SK-N-SH (cell line): ENCODE results near the gene RAPGEF4. TPM values are rescaled to one million over a fixed set of nuclear protein-coding genes. Genes with fewer than 3 reads are reported as not detected.

Experiments used
- CTCF ChIA-PET: fragments of 300-600, 350-600 bp; formaldehyde crosslinking; extraction: SDS; loops from one replicate; lab custom pipeline; 2021; lab: Yijun Ruan, JAX
- POLR2A ChIA-PET: fragments of 350-600 bp; sonication (Branson Sonifier 250); formaldehyde crosslinking; extraction: SDS; loops from one replicate; lab custom pipeline; 2020; ENCODE audit warnings: antibody characterized with exemption, inconsistent platforms; lab: Yijun Ruan, JAX
- DNase-seq: peaks from one replicate; pipeline ENCODE4 v3.0.0; 2012
- H2AFZ ChIP-seq: fragments of 200-600 bp; sonication (generic); 2 replicates; pipeline ENCODE4 v1.8.1; 2016; ENCODE audit warnings: antibody characterized with exemption, mild to moderate bottlenecking, low read depth
- H3F3A ChIP-seq: fragments of 200-600 bp; sonication (generic); replicated peaks from 2 replicates; pipeline ENCODE3; 2016; ENCODE audit warnings: antibody characterized with exemption, mild to moderate bottlenecking; ENCODE audit not compliant: insufficient read depth
- H3K27ac ChIP-seq, 2 experiments: fragments of 200-500 bp in 1 of 2; fragments of 200-600 bp in 1 of 2; sonication (Bioruptor generic) in 1 of 2; sonication (generic), shearing (Covaris generic) in 1 of 2; 2 replicates each; pipeline versions ENCODE4 v1.5.1 to v1.6.1; 2014 to 2016; ENCODE audit warnings: low read depth in 2 of 2, inconsistent platforms in 1 of 2, low read length in 1 of 2, mild to moderate bottlenecking in 1 of 2, mixed read lengths in 1 of 2
- H3K27me3 ChIP-seq: fragments of 200-600 bp; sonication (generic), shearing (Covaris generic); 2 replicates; pipeline ENCODE4 v1.6.1; 2016; ENCODE audit warnings: mixed run types; ENCODE audit not compliant: insufficient read depth
- H3K36me3 ChIP-seq, 2 experiments: fragments of 200-500 bp in 1 of 2; fragments of 200-600 bp in 1 of 2; sonication (Bioruptor generic) in 1 of 2; sonication (generic) in 1 of 2; replicated peaks in 1 of 2; 2 replicates each; pipeline versions ENCODE3 to v1.5.1; 2014 to 2016; ENCODE audit warnings: low read length in 1 of 2, mild to moderate bottlenecking in 1 of 2; ENCODE audit not compliant: insufficient read depth in 2 of 2, control insufficient read depth in 1 of 2
- H3K4me1 ChIP-seq, 2 experiments: fragments of 200-500 bp in 1 of 2; fragments of 200-600 bp in 1 of 2; sonication (Bioruptor generic) in 1 of 2; sonication (generic), shearing (Covaris generic) in 1 of 2; 2 replicates each; pipeline versions ENCODE4 v1.5.1 to v1.6.1; 2014 to 2016; ENCODE audit warnings: low read depth in 1 of 2, low read length in 1 of 2, mixed run types in 1 of 2; ENCODE audit not compliant: insufficient read depth in 2 of 2, control insufficient read depth in 1 of 2
- H3K4me2 ChIP-seq: fragments of 200-600 bp; sonication (generic), shearing (Covaris generic); 2 replicates; pipeline ENCODE4 v1.6.1; 2017; ENCODE audit warnings: mixed run types
- H3K4me3 ChIP-seq, 2 experiments: fragments of 200-500 bp in 1 of 2; fragments of 200-600 bp in 1 of 2; sonication (Bioruptor generic) in 1 of 2; sonication (generic), shearing (Covaris generic) in 1 of 2; 2 replicates each; pipeline versions ENCODE4 v1.5.1 to v1.8.1; 2014 to 2016; ENCODE audit warnings: low read depth in 2 of 2, inconsistent platforms in 1 of 2, low read length in 1 of 2, mild to moderate bottlenecking in 1 of 2, mixed read lengths in 1 of 2, moderate library complexity in 1 of 2
- H3K79me2 ChIP-seq: fragments of 200-600 bp; sonication (generic); 2 replicates; pipeline ENCODE4 v1.8.1; 2017; ENCODE audit warnings: mild to moderate bottlenecking; ENCODE audit not compliant: insufficient read depth
- H3K9ac ChIP-seq: fragments of 200-600 bp; sonication (generic); 2 replicates; pipeline ENCODE4 v1.6.1; 2017; ENCODE audit warnings: mixed run types
- H3K9me2 ChIP-seq: fragments of 200-600 bp; sonication (generic); 2 replicates; pipeline ENCODE4 v1.6.1; 2017; ENCODE audit warnings: mixed run types
- H3K9me3 ChIP-seq: fragments of 200-600 bp; sonication (generic); 2 replicates; pipeline ENCODE4 v1.6.1; 2017; ENCODE audit warnings: mixed run types, mild to moderate bottlenecking, moderate library complexity
- H4K20me1 ChIP-seq: fragments of 200-600 bp; sonication (generic); 2 replicates; pipeline ENCODE4 v1.6.1; 2017; ENCODE audit warnings: mild to moderate bottlenecking, mixed run types; ENCODE audit not compliant: insufficient read depth
- FOSL2 ChIP-seq: IDR thresholded peaks from 2 replicates; pipeline ENCODE4 v1.4.0; 2012; ENCODE audit warnings: low read depth, mild to moderate bottlenecking, moderate library complexity, borderline replicate concordance
- FOXJ3 ChIP-seq: sonication (generic); formaldehyde crosslinking; IDR thresholded peaks from 2 replicates; pipeline ENCODE4 v1.5.1; 2020; ENCODE audit warnings: mild to moderate bottlenecking, missing genetic modification reagents
- FOXM1 ChIP-seq: IDR thresholded peaks from 2 replicates; pipeline ENCODE4 v1.4.0; 2012; ENCODE audit warnings: low read depth, mild to moderate bottlenecking
- GABPA ChIP-seq: IDR thresholded peaks from 2 replicates; pipeline ENCODE4 v1.4.0; 2012; ENCODE audit warnings: low read depth, mild to moderate bottlenecking
- JUND ChIP-seq: IDR thresholded peaks from 2 replicates; pipeline ENCODE4 v1.4.0; 2012
- MEF2A ChIP-seq: IDR thresholded peaks from 2 replicates; pipeline ENCODE4 v1.4.0; 2012; ENCODE audit warnings: low read depth, borderline replicate concordance
- NFIC ChIP-seq: IDR thresholded peaks from 2 replicates; pipeline ENCODE4 v1.4.0; 2012; ENCODE audit warnings: borderline replicate concordance
- NRF1 ChIP-seq: IDR thresholded peaks from 2 replicates; pipeline ENCODE4 v1.6.1; 2012; ENCODE audit warnings: low read depth, mild to moderate bottlenecking, low read length
- RAD21 ChIP-seq: IDR thresholded peaks from 2 replicates; pipeline ENCODE4 v1.6.1; 2012; ENCODE audit warnings: mild to moderate bottlenecking, low read length
- SIN3A ChIP-seq: IDR thresholded peaks from 2 replicates; pipeline ENCODE4 v1.6.1; 2012; ENCODE audit warnings: low read depth, mild to moderate bottlenecking, low read length, moderate library complexity, borderline replicate concordance
- SMC3 ChIP-seq: IDR thresholded peaks from 2 replicates; pipeline ENCODE4 v1.6.1; 2012; ENCODE audit warnings: low read depth, low read length, improper control_type of control experiment
- TAF1 ChIP-seq: IDR thresholded peaks from 2 replicates; pipeline ENCODE4 v1.6.1; 2012; ENCODE audit warnings: low read depth, mild to moderate bottlenecking, low read length, moderate library complexity, borderline replicate concordance
- WGBS: methylation state at CpG from one replicate; pipeline ENCODE4 v1.1.6; 2017; ENCODE audit warnings: low lambda C conversion rate; 5-methylcytosine and 5-hydroxymethylcytosine counted together
- polyA plus RNA-seq, 3 experiments: library from polyadenylated mRNA; depleted of rRNA; stranded (reverse); fragments of >200 nt; gene quantifications; 2 replicates each; pipeline ENCODE4 v1.2.3, GENCODE V29; 2012
- TF ChIP-seq, protein P1 (sequence below): fragments of 200-600 bp; sonication (generic); IDR thresholded peaks from 2 replicates; pipeline ENCODE4 v1.6.1; 2017; ENCODE audit warnings: antibody characterized with exemption, mild to moderate bottlenecking, moderate library complexity
- TF ChIP-seq, protein P2 (sequence below): IDR thresholded peaks from 2 replicates; pipeline ENCODE4 v1.4.0; 2012; ENCODE audit warnings: low read depth, borderline replicate concordance
- TF ChIP-seq, protein P3 (sequence below): IDR thresholded peaks from 2 replicates; pipeline ENCODE4 v1.6.1; 2012; ENCODE audit warnings: mild to moderate bottlenecking, low read depth, low read length, moderate library complexity
- TF ChIP-seq, protein P4 (sequence below): IDR thresholded peaks from 2 replicates; pipeline ENCODE4 v1.4.0; 2012; ENCODE audit warnings: low read depth
- TF ChIP-seq, protein P5 (sequence below): IDR thresholded peaks from 2 replicates; pipeline ENCODE4; 2012

RAPGEF4 gene
- polyA plus RNA-seq, 1 of the 3 experiments (the other 2 are of a cell fraction) = 0.30 TPM

DNA sequence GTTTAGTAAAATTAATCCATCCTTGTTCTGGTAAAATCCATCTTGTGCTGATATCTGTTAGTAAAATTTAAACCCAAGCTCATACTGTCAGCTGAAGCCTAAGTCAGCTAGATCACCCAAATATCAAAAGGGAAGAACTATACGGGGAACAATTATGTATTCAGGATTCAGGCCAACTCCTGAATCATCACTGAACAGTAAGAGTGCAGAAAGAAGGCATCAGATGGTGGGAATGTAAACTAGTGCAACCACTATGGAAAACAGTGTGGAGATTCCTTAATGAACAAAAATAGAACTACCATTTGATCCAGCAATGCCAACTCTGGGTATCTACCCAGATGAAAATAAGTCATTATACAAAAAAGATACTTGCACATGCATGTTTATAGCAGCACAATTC, 81.8 kb downstream of the RAPGEF4 start:
- Histone ChIP-seq H3F3A (no peaks in the 10 kb centered on the region), H3K27me3 (no peaks in the 10 kb centered on the region), H3K4me3 (no peak overlapping the region), H3K27ac (no peak overlapping the region), H4K20me1 (no peaks in the 10 kb centered on the region), H3K9ac (no peak overlapping the region), H3K4me1 (peaks cover 10 to 31% of the 10 kb centered on the region in 2 experiments; a peak in 3 of 4 replicates), H3K79me2 (no peaks in the 10 kb centered on the region)
- 38% methylated on average over 1 of the region's 1 CpG for WGBS
- POLR2A ChIA-PET = interaction anchor here (0.8 kb wide), 1 partner anchor 140 kb away, joined by 3 read pairs; no protein-coding TSS in a partner anchor
- DNase-seq = no peak
- TF ChIP-seq RAD21 = no peak
- TF ChIP-seq, protein P1, sequence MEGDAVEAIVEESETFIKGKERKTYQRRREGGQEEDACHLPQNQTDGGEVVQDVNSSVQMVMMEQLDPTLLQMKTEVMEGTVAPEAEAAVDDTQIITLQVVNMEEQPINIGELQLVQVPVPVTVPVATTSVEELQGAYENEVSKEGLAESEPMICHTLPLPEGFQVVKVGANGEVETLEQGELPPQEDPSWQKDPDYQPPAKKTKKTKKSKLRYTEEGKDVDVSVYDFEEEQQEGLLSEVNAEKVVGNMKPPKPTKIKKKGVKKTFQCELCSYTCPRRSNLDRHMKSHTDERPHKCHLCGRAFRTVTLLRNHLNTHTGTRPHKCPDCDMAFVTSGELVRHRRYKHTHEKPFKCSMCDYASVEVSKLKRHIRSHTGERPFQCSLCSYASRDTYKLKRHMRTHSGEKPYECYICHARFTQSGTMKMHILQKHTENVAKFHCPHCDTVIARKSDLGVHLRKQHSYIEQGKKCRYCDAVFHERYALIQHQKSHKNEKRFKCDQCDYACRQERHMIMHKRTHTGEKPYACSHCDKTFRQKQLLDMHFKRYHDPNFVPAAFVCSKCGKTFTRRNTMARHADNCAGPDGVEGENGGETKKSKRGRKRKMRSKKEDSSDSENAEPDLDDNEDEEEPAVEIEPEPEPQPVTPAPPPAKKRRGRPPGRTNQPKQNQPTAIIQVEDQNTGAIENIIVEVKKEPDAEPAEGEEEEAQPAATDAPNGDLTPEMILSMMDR = no peak
- TF ChIP-seq TAF1 = no peak
- TF ChIP-seq MEF2A = no peak
- TF ChIP-seq, all 33 proteins: peak for 0
- Histone ChIP-seq H2AFZ (no peak overlapping the region), H3K9me3 (no peaks in the 10 kb centered on the region), H3K36me3 (no peaks in the 10 kb centered on the region), H3K4me2 (no peak overlapping the region), H3K9me2 (no peaks in the 10 kb centered on the region)
- CTCF ChIA-PET = interaction anchor here (2.3 kb wide), 1 partner anchor 11 kb away, joined by 10 read pairs; no protein-coding TSS in a partner anchor

DNA sequence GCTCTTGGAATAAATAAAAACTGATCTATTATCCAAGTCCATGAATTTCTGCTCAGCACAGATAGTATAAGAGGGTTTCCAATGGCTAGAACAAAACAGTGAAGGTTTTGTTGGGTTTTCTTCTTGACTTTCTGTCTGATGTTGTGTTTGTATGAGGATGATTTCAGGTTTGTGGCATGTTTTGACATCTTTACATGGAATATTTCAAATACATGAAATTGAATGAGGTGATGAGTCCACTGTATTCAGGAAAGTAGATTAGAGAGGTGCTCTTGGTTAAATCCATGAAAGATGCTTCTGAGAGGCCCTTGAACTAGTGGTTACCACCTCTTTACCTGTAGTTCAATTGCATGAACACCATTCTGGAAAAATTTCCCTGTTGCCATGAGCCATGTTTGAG, 84.3 kb downstream of the RAPGEF4 start:
- no peaks in the 10 kb centered on the region for H3K9me2 ChIP-seq
- no peak overlapping the region for H2AFZ ChIP-seq
- ChIA-PET CTCF (interaction anchor here (3.1 kb wide), 1 partner anchor 112 kb away, joined by 26 read pairs; no protein-coding TSS in a partner anchor), POLR2A (no interaction called here)
- H3K4me3 ChIP-seq = no peak overlapping the region
- peak overlapping the region in 1 of 2 experiments; percentile 50; a peak in 1 of 4 replicates for H3K27ac ChIP-seq
- H3K27me3 ChIP-seq = no peaks in the 10 kb centered on the region
- H3F3A ChIP-seq = no peaks in the 10 kb centered on the region
- no peak overlapping the region for H3K9ac ChIP-seq
- H3K79me2 ChIP-seq = no peaks in the 10 kb centered on the region
- no peak overlapping the region for H3K4me2 ChIP-seq
- peaks cover 10 to 30% of the 10 kb centered on the region in 2 experiments; a peak in 3 of 4 replicates for H3K4me1 ChIP-seq
- H3K9me3 ChIP-seq = no peaks in the 10 kb centered on the region
- no peaks in the 10 kb centered on the region for H3K36me3 ChIP-seq
- no peak for DNase-seq
- no peaks in the 10 kb centered on the region for H4K20me1 ChIP-seq
- TF ChIP-seq MEF2A (no peak), SIN3A (no peak), NRF1 (no peak), FOXM1 (no peak), JUND (no peak), FOXJ3 (no peak), SMC3 (no peak), NFIC (no peak), FOSL2 (no peak), GABPA (no peak)
- TF ChIP-seq, protein P2, sequence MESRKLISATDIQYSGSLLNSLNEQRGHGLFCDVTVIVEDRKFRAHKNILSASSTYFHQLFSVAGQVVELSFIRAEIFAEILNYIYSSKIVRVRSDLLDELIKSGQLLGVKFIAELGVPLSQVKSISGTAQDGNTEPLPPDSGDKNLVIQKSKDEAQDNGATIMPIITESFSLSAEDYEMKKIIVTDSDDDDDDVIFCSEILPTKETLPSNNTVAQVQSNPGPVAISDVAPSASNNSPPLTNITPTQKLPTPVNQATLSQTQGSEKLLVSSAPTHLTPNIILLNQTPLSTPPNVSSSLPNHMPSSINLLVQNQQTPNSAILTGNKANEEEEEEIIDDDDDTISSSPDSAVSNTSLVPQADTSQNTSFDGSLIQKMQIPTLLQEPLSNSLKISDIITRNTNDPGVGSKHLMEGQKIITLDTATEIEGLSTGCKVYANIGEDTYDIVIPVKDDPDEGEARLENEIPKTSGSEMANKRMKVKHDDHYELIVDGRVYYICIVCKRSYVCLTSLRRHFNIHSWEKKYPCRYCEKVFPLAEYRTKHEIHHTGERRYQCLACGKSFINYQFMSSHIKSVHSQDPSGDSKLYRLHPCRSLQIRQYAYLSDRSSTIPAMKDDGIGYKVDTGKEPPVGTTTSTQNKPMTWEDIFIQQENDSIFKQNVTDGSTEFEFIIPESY = no peak
- TF ChIP-seq, protein P1 = no peak
- TF ChIP-seq, protein P3, sequence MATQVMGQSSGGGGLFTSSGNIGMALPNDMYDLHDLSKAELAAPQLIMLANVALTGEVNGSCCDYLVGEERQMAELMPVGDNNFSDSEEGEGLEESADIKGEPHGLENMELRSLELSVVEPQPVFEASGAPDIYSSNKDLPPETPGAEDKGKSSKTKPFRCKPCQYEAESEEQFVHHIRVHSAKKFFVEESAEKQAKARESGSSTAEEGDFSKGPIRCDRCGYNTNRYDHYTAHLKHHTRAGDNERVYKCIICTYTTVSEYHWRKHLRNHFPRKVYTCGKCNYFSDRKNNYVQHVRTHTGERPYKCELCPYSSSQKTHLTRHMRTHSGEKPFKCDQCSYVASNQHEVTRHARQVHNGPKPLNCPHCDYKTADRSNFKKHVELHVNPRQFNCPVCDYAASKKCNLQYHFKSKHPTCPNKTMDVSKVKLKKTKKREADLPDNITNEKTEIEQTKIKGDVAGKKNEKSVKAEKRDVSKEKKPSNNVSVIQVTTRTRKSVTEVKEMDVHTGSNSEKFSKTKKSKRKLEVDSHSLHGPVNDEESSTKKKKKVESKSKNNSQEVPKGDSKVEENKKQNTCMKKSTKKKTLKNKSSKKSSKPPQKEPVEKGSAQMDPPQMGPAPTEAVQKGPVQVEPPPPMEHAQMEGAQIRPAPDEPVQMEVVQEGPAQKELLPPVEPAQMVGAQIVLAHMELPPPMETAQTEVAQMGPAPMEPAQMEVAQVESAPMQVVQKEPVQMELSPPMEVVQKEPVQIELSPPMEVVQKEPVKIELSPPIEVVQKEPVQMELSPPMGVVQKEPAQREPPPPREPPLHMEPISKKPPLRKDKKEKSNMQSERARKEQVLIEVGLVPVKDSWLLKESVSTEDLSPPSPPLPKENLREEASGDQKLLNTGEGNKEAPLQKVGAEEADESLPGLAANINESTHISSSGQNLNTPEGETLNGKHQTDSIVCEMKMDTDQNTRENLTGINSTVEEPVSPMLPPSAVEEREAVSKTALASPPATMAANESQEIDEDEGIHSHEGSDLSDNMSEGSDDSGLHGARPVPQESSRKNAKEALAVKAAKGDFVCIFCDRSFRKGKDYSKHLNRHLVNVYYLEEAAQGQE = no peak
- TF ChIP-seq, protein P4, sequence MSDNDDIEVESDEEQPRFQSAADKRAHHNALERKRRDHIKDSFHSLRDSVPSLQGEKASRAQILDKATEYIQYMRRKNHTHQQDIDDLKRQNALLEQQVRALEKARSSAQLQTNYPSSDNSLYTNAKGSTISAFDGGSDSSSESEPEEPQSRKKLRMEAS = no peak
- TF ChIP-seq, protein P5, sequence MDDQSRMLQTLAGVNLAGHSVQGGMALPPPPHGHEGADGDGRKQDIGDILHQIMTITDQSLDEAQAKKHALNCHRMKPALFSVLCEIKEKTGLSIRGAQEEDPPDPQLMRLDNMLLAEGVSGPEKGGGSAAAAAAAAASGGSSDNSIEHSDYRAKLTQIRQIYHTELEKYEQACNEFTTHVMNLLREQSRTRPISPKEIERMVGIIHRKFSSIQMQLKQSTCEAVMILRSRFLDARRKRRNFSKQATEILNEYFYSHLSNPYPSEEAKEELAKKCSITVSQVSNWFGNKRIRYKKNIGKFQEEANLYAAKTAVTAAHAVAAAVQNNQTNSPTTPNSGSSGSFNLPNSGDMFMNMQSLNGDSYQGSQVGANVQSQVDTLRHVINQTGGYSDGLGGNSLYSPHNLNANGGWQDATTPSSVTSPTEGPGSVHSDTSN = no peak
